Stimulated activated CD4-positive, alpha-beta T cell treated with anti-CD3 and anti-CD28 coated beads, Interleukin-4, amount 100 ng/mL, for 48 hours (primary cell): ENCODE data around the gene TRIM37.
A peak's percentile ranks its signal among the peaks of the same experiment; 100 is the strongest.
"Not testable (repeated sequence)": the region's sequence is repeated elsewhere in the genome, so short reads cannot be mapped to it uniquely, and the experiment has no call there.

ENCODE experiments used
- DNase-seq, 2 donors: peaks; one replicate each; pipeline ENCODE4 v3.0.0-alpha.2; 2020; ENCODE audit warnings: low read depth in 2 of 2

The TRIM37 gene

DNA sequence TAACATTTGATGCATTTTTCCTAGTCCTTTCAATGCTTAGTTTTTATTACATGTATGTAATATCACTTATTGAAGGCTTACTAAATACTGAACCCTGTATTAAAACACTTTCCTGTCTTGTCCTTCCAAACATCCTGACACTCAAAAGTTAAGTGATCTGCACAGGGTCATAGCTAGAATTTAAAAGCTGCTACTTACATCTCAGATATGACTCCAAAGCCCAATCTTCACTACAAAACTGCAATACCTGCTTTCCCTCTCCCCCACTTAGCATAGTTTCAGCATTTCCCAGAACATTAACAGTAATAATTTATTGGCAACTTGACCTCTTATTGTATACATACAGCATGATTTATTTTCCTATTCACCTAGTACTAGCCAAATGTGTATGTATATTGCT, 4.3 kb upstream of the TRIM37 start:
- no peak for DNase-seq

DNA sequence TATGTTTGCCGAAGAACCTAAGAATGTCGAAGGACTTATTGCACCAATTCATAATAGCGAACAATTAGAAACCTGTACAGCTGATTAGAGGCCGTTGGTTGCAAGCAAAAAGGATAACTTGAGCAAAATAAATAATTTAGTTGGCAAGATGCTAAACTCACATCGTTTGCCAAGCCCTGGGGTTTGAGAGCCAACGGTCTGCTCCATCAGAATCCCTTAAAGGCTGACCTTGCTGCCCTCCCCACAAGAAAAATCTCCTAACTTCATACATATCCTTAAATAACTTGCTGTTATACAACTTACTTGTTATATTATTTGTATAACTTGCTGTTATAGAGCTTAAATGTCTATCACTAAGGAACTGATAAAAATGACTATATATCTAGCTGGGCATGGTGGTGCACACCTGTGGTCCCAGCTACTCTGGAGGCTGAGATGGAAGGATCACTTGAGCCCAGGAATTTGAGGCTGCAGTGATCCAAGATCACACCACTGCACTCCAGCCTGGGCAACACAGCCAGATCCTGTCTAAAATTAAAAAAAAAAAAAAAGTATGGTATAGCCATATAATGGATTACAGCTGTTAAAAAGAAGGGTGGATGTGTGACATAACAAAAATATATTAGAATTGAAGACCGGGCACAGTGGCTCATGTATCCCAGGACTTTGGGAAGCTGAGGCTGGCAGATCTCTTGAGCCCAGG, 1.9 kb upstream of the TRIM37 start:
- DNase-seq, result no peak

GRCh38 chr17:59107306-59107670, 608 bp upstream of the TRIM37 start:
- DNase-seq, result no peak

DNA sequence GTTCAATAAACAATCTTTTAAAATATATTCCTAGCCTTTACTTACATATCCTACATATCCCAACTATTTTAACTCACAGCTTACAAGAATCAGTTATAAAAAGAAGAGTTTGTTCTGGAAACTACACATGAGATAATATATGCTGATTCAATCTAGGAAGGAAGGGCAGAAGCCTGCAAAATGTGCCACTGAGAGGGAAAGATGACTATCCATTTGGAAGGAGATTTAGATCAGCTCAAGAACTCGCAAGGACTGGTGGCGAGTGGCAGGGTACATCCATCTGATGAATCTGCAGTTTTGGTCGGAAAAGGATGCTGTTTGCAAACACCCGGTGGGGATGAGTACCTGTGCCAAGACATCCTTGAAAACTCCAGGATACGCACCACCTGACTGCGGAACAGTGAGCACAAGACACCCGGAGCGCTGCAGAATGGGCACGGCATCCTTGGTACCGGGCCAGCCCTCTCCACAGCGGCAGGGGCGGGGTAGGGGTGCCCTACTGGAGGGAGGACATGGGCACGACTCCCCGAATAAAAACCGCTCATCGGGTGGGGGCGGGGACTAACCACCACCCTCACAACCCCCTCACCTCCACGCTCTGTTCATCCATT, 723 bp downstream of the TRIM37 start:
- peak; percentile 57 to 63 for DNase-seq

- no peak for DNase-seq
Observed at GRCh38 chr17:59101178-59101577, 5.5 kb downstream of the TRIM37 start.

DNA sequence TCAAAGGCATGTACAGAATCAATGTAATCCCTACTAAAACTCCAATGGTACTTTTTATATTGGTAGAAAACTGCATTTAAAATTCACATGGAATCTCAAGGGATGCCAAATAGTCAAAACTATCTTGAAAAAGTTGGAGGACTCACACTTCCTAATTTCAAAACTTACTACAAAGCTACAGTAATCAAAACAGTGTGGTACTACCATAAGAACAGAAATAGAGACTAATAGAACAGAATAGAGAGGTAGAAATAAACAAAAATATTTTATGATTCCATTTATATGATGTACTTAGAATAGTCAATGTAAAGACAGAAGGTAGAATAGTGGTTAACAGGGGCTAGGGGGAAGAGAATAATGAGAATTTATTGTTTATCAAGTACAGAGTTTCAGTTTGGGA, 8.8 kb downstream of the TRIM37 start:
- no peak for DNase-seq

DNA sequence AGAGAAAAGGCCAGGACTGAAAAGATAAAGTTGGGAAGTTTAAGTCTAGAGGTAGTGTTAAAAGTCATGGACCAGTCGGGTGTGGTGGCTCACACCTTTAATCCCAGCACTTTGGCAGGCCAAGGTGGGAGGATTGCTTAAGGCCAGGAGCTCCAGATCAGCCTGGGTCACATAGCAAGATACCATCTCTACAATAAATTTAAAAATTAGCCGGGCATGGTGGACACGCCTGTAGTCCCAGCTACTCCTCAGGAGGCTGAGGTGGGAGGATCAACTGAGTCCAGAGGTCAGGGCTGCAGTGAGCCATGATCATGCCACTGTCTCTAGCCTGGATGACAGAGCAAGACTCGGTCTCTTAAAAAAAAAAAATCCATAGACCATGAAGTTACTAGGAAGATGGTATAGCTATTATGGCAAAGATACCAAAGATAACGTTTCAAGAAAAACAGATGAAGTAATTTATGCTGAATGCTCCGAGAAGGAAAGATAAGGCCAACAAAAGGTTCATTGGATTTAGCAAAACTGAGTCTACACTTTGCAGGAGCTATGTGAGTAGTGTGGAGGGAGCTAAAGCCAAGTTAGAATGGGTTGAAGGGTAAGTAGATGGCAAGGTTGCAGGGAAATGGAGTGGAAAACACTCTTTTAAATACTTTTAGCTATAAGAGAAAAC, 11.7 kb downstream of the TRIM37 start:
- DNase-seq, result no peak

DNA sequence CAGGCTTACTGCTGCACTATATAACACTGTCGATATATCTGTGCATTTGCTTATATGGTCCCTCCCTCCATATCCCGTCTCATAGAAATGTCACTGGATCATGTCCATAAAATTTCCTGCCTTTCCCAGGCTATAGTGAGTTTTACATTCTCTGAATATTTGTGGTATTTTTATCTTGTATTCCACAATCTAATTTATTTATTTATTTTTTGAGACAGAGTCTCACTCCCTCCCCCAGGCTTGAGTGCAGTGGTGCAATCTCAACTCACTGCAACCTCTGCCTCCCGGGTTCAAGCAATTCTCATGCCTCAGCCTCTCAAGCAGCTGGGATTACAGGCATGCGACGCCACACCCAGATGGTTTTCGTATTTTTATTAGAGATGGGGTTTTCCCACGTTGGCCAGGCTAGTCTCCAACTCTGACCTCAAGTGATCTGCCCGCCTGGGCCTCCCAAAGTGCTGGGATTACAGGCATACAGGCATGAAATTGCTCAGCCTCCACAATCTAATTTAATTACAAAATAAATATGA, 12.9 kb downstream of the TRIM37 start:
- no peak for DNase-seq

- DNase-seq, result no peak
Observed at GRCh38 chr17:59093145-59093701, 13.5 kb downstream of the TRIM37 start.

- not testable (repeated sequence) for DNase-seq
Observed at GRCh38 chr17:59090593-59090992, 16.1 kb downstream of the TRIM37 start.

DNA sequence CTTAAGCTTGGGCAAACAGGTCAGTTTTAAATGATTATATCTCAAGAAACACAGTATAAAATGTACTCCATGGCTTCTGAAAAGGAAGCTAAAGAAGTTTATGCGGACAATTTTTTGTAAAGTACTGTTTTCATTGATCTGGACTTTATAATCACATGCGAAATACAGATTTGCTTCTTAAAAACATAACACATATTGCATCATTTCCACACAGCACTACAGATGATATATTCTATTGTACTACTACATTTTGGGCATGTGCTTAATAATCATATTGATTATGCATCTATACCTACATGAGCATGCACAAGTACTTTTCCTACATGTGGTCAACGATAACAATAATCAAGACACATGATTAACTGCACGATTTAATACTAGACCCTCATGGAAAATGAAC, 22.5 kb downstream of the TRIM37 start:
- no peak for DNase-seq

DNA sequence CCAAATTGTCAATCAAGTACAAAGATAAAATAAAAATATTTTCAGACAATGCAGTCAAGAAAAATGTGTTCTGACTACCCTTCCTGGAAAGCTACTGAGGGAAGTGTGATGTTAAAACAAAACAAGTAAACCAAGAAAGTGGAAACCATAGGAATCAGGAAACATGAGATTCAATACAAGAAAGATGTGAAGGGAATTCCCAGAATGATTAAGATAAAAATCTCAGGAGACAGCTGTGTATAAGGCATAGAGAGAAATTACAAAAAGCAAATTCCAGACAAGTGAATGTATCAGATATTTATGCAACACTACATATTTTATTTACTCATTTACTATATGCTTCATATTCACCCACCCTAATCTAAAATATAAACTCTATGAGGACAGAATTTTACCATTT, 32.2 kb downstream of the TRIM37 start:
- DNase-seq, result no peak

DNA sequence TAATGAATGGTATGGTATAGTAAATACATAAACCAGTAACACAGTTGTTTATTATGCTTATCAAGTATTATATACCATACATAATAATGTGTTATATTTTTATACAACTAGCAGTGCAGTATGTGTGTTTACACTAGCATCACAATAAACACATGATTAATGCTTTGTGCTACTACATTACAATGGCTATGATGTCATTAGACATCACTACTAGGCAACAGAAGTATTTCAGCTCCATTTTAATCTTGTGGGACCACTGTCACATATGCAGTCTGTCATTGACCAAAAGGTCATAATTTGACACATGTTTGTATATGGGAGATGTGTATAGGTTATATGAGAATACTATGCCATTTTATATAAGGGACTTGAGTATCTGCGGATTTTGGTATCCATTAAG, 32.7 kb downstream of the TRIM37 start:
- DNase-seq, result no peak

GRCh38 chr17:59069856-59070255, 36.8 kb downstream of the TRIM37 start:
- no peak for DNase-seq

DNA sequence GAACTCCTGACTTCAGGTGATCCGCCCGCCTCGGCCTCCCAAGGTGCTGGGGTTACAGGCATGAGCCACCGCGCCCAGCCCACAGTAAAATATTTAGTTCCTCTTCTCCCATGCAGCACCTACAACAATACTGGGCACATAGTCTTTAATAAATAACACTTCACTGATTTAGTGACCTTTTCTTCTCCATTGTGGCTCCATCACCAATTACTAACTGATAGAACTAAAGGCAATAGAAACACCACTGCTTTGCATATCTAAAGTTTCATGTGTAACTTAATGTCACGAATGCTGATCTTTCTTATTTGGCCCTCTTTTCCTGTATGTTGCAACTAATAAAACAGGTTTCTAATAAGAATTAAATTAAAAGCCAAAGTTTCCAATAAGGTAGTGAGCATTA, 38.9 kb downstream of the TRIM37 start:
- no peak for DNase-seq

GRCh38 chr17:59067340-59067739, 39.3 kb downstream of the TRIM37 start:
- no peak for DNase-seq

GRCh38 chr17:59062509-59062908, 44.2 kb downstream of the TRIM37 start:
- DNase-seq, result no peak

GRCh38 chr17:59056857-59057256, 49.8 kb downstream of the TRIM37 start:
- no peak for DNase-seq

DNA sequence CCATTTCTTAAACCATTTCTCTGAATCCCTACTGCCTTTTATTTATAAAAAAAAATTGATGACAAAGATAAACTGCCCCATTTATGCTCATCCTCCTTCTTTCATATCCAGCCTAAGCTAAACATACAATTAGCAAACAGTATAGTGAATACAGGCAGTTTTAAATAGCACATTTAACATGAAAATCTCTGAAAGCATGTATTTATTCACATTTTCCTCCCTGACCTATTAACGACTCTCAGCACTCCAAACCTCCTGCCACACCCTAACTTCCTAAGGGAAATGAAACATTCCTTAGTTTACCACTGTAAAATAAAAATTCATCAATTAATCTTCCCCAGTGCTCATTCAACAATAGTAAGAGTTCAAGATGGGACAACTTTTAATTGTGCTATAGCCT, 56.9 kb downstream of the TRIM37 start:
- no peak for DNase-seq

- DNase-seq, result no peak
Observed at GRCh38 chr17:59047616-59048015, 59.1 kb downstream of the TRIM37 start.

GRCh38 chr17:59046192-59046591, 60.5 kb downstream of the TRIM37 start:
- no peak for DNase-seq

- DNase-seq, result peak in 1 of 2 donors; percentile 15
Observed at GRCh38 chr17:59038734-59039133, 67.9 kb downstream of the TRIM37 start.

- no peak for DNase-seq
Observed at GRCh38 chr17:59037960-59038359, 68.7 kb downstream of the TRIM37 start.
